Thymus (tissue), 11 donors: ENCODE measurements around the gene TGFA. TPM values are rescaled to one million over a fixed set of nuclear protein-coding genes. Genes with fewer than 3 reads are reported as not detected.

ENCODE experiments used
- DNase-seq, 9 donors: peaks; one replicate each; pipeline ENCODE4 v3.0.0-alpha.2; 2013; ENCODE audit warnings: low spot score in 9 of 9, low read depth in 6 of 9, missing footprints in 1 of 9
- H3K27ac ChIP-seq, 2 donors: one replicate each; pipeline ENCODE4 v1.5.1; 2013; ENCODE audit warnings: control low read depth in 1 of 2, low read depth in 1 of 2, low read length in 1 of 2, mild to moderate bottlenecking in 1 of 2, moderate library complexity in 1 of 2
- H3K27me3 ChIP-seq, 2 donors: one replicate each; pipeline ENCODE4 v1.5.1; 2013; ENCODE audit warnings: low read length in 1 of 2; ENCODE audit not compliant: control insufficient read depth in 2 of 2, insufficient read depth in 1 of 2
- H3K36me3 ChIP-seq, 2 donors: one replicate each; pipeline ENCODE4 v1.5.1; 2013; ENCODE audit warnings: low read length in 1 of 2, mild to moderate bottlenecking in 1 of 2, moderate library complexity in 1 of 2; ENCODE audit not compliant: control insufficient read depth in 2 of 2, insufficient read depth in 2 of 2
- H3K4me1 ChIP-seq, 2 donors: one replicate each; pipeline ENCODE4 v1.5.1; 2013; ENCODE audit warnings: low read length in 2 of 2; ENCODE audit not compliant: control insufficient read depth in 2 of 2, insufficient read depth in 2 of 2
- H3K4me3 ChIP-seq, 2 donors: one replicate each; pipeline ENCODE4 v1.5.1; 2013; ENCODE audit warnings: low read length in 2 of 2, control low read depth in 1 of 2, mild to moderate bottlenecking in 1 of 2
- H3K9me3 ChIP-seq, 2 donors: one replicate each; pipeline ENCODE4 v1.5.1; 2013; ENCODE audit warnings: low read length in 1 of 2, mild to moderate bottlenecking in 1 of 2; ENCODE audit not compliant: control insufficient read depth in 2 of 2, insufficient read depth in 1 of 2
- WGBS: extraction: QIAGEN DNeasy Blood & Tissue Kit; methylation state at CpG from one replicate; pipeline ENCODE4 v1.1.7; 2013; 5-methylcytosine and 5-hydroxymethylcytosine counted together
- polyA plus RNA-seq: library from polyadenylated mRNA; stranded (reverse); fragments of 200-250 nt; gene quantifications from one replicate; pipeline ENCODE4 v1.2.3, GENCODE V29; 2013
- total RNA-seq: library from RNA; stranded (reverse); fragments of 120-200 nt; gene quantifications from one replicate; pipeline ENCODE4 v1.2.4, GENCODE V29; 2013
- donor health status: healthy.

The TGFA gene
- total and polyA plus RNA-seq, 2 donors = 1.6 to 4.8 TPM

DNA sequence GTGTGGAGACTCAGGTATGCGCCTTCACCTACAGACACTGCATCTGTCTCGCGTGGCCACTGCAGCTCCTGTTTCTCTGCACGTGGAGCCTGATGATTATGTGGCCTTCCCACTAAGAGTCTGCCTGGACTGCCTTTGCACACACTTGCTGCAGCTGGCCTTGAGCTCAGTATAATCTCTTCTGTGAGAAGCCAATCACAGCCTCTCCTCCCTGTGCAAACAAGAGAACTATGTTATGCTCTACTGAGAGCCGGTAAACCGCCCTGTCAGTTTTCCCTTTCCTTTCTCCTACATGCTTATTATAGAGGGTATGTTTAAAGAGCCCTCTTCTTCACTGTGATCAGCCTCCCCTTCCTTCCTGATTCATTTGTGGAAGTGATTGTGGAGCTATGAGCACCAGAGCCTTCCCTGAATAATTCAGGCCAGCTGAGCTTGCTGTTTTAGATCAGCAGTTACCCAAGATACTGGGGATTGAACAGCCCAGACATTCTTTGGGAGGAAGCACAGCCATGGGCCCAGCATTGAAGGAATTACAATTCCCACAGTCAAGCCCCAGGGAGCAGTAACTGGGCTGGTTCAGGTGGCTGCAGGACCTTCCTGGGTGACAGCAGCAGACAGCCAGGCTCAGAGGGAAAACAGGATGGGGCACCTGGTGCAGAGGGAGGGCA is 3.7 kb upstream of the TGFA start:
- no peak overlapping the region for H3K4me3 ChIP-seq
- H3K27me3 ChIP-seq = peaks cover 19 to 33% of the 10 kb centered on the region in 2 donors
- DNase-seq = no peak
- H3K27ac ChIP-seq = no peak overlapping the region
- H3K4me1 ChIP-seq = peaks cover 12 to 22% of the 10 kb centered on the region in 2 donors
- H3K9me3 ChIP-seq = no peaks in the 10 kb centered on the region
- no peaks in the 10 kb centered on the region for H3K36me3 ChIP-seq
- 85% methylated on average over 6 of the region's 6 CpGs for WGBS

DNA sequence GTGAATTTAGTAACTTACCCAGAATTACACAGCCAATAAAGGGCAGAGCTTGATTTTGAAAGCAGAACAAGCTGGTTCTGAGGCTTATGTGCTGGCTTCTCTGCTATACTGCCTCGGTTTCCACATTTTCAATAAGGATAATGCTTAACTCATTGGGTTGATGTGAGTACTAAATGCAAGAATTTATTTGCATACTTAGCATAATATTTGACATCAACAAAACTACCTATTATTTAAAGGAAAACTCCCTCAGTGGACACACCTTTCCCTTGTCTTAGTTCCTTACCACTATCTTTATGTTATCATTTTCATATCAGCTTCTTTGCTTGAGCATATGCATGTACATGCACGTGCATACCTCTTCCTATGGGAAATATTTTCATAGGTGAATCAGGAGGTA is 3.0 kb upstream of the TGFA start:
- H3K27me3 ChIP-seq = peaks cover 25 to 40% of the 10 kb centered on the region in 2 donors
- no peaks in the 10 kb centered on the region for H3K36me3 ChIP-seq
- H3K4me3 ChIP-seq = no peak overlapping the region
- WGBS = 90% methylated on average over 2 of the region's 2 CpGs
- H3K4me1 ChIP-seq = peaks cover 12 to 22% of the 10 kb centered on the region in 2 donors
- no peak overlapping the region for H3K27ac ChIP-seq
- no peaks in the 10 kb centered on the region for H3K9me3 ChIP-seq
- DNase-seq = no peak

DNA sequence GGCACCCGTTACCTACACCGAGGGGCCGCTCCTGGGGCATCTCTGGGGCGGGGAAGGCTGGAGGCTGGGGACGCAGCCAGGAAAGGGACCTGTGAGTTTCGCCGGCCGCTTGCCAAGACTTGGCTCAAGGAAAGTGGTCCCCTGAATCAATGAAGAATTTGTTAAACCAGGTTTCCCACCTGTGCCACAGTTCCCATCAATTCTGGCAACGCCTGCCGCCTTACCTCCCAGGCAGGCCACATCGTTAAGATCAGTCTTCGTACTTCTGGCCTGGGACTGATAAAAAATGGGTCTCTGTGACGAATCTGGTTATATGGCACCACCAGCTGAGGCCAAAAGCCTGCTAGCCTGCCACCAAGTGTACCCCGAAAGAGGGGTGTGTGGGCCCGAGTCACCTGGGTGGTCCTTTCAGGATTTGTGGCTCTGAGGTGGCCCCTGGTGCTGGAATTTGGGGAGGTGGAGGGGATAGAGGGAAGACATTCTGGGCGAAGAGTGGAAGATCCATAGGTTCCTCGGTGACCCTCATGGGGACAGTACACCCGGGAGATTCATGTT is 789 bp upstream of the TGFA start:
- H3K4me1 ChIP-seq = peaks cover 12 to 22% of the 10 kb centered on the region in 2 donors
- DNase-seq = no peak

DNA sequence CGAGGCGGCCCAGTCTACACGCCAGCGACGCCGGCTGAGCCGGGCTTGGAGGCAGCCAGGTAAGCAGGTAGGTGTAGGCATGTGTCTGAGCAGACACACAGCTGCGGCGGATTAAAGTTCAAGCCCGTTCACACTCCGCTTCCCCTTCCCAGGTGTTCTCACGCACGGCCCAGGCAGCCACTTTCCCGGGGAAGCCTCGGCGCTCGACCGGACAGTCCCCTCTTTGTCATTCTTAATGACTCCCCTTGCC is 367 bp downstream of the TGFA start:
- H3K4me1 ChIP-seq = peaks cover 12 to 22% of the 10 kb centered on the region in 2 donors
- H3K36me3 ChIP-seq = no peaks in the 10 kb centered on the region
- H3K27me3 ChIP-seq = peaks cover 29 to 53% of the 10 kb centered on the region in 2 donors
- H3K4me3 ChIP-seq = peak overlapping the region; percentile 38 to 60
- H3K27ac ChIP-seq = no peak overlapping the region
- peak in 3 of 9 donors; percentile 7 to 56 (median 14) for DNase-seq
- H3K9me3 ChIP-seq = no peaks in the 10 kb centered on the region
- WGBS = under 1% methylated on average over 18 of the region's 18 CpGs

More for the DNA sequence above, 789 bp upstream of the TGFA start:
- Histone ChIP-seq H3K9me3 (no peaks in the 10 kb centered on the region), H3K36me3 (no peaks in the 10 kb centered on the region), H3K4me3 (peak overlapping the region; percentile 38 to 60), H3K27me3 (peaks cover 29 to 53% of the 10 kb centered on the region in 2 donors), H3K27ac (no peak overlapping the region)
- 31% methylated on average over 18 of the region's 18 CpGs for WGBS

DNA sequence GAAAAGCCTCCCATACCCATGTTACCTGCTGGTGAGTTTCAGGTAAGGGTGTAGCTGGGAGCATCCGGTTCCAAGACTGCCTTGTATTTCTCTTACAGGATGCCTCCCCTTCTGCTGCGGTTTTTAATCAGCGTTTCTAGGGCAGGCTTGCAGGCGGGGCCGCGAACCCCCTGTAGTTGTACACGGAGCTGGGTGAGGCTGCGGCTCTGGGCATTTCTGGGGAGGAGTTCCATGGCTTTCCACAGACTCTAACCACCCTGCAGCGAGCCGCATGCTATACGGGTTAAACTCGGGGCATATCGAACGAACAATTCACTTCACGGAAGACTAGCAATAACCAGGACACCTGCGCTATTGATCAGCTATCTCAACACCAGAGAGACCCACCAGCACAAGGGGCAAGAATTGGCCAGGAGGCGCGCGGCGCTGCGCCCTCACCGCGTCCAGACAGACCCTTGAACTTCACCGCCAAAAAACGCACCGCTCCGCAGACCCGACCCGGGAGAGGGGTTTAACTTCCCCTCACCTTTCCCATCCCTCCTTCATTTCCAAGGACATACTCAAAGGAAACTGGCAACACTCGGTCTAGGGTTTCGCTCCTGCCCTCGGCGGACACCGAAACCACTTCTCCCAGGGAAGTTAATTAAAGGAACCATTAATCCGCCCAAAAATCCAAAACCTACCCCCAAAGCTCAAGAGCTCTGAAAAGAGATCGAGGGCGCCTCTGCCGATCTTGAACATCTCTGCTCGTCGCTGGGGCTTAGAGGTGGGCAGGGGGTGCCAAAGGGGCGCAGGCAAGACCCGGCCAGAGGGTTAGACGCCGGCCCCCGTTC is 909 bp downstream of the TGFA start:
- H3K36me3 ChIP-seq = no peaks in the 10 kb centered on the region
- no peak overlapping the region for H3K27ac ChIP-seq
- 2% methylated on average over 45 of the region's 45 CpGs for WGBS
- no peaks in the 10 kb centered on the region for H3K9me3 ChIP-seq
- H3K4me3 ChIP-seq = peak overlapping the region; percentile 38 to 60
- DNase-seq = peak in 4 of 9 donors; percentile 12 to 32 (median 14)
- H3K27me3 ChIP-seq = peaks cover 29 to 53% of the 10 kb centered on the region in 2 donors
- peaks cover 12 to 22% of the 10 kb centered on the region in 2 donors for H3K4me1 ChIP-seq

DNA sequence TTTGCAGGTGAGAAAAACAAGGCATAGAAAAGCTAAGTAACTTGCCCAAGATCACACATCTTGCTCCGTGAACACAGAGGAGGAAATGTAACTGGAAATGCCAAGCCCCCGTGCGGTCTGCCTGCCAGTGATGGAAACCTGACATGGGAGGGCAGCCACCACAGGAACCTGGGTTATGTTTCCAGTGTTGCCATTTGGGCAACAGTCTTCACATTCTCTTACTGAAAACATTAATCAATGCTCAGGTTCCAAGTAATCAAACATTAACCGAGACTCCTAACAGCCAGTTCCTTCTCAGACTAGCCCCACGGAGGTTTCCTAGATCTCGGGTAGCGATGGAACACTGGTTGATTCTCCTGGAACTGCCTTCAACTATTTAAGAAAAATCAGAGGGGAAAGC is 2.5 kb downstream of the TGFA start:
- WGBS = 57% methylated on average over 7 of the region's 7 CpGs
- H3K4me1 ChIP-seq = peaks cover 12 to 22% of the 10 kb centered on the region in 2 donors
- no peaks in the 10 kb centered on the region for H3K9me3 ChIP-seq
- H3K4me3 ChIP-seq = no peak overlapping the region
- no peaks in the 10 kb centered on the region for H3K36me3 ChIP-seq
- peaks cover 29 to 51% of the 10 kb centered on the region in 2 donors for H3K27me3 ChIP-seq
- DNase-seq = no peak
- H3K27ac ChIP-seq = no peak overlapping the region

DNA sequence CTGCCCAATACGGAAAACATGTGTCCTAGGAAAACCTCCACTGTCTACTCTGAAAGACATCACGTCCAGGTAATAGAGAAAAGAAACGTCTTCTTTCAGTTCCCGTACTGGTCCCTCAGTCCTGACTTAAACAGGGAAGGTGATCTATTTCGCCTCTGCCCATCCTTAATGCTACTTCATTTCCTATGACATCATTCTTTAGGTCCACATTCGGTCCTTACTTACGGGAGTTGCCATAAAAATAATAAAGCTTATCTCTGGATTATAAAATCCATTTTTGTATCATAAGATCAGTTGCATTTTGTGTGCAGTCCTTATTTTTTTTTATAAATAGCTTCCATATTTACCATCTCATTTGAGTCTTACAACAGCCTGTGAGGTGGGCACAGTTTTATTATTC is 3.7 kb downstream of the TGFA start:
- Histone ChIP-seq H3K4me3 (no peak overlapping the region), H3K27me3 (peaks cover 29 to 46% of the 10 kb centered on the region in 2 donors), H3K36me3 (no peaks in the 10 kb centered on the region), H3K9me3 (no peaks in the 10 kb centered on the region), H3K27ac (no peak overlapping the region), H3K4me1 (peaks cover 11 to 20% of the 10 kb centered on the region in 2 donors)
- DNase-seq = no peak
- WGBS = 96% methylated on average over 7 of the region's 7 CpGs

DNA sequence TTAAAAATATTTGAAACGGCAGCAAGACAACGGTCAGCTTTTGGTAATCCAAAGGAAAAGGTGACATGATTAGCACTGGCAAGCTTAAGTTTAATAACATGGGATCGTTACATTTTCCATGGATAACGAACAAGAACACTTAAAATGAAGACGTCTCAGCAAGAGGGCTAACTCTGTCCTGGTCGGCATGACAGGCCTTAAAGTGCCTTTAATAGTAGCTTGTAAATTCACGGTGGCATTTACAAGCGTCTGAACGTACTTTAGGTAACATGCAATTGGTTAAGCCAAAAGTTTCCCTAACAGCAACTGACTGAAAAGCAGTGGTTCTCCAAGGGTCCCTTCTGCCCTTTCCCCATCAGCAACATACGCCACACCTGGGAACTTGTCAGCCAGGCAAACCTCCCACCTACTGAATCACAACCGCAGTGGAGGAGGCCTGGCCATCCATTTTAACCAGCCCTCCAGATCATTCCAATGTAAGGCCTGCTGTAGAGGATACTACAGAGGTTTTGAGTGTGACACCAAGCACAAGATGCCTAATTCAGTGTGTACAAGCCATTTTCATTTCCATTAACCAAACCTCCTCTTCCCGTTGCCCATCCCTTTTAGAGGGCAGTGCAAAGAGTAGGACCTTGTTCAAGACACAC is 4.4 kb downstream of the TGFA start:
- no peak for DNase-seq
- peaks cover 26 to 38% of the 10 kb centered on the region in 2 donors for H3K27me3 ChIP-seq
- H3K36me3 ChIP-seq = no peaks in the 10 kb centered on the region
- WGBS = 97% methylated on average over 12 of the region's 12 CpGs
- no peak overlapping the region for H3K4me3 ChIP-seq
- H3K27ac ChIP-seq = no peak overlapping the region
- H3K4me1 ChIP-seq = peaks cover 4 to 12% of the 10 kb centered on the region in 2 donors
- no peaks in the 10 kb centered on the region for H3K9me3 ChIP-seq

DNA sequence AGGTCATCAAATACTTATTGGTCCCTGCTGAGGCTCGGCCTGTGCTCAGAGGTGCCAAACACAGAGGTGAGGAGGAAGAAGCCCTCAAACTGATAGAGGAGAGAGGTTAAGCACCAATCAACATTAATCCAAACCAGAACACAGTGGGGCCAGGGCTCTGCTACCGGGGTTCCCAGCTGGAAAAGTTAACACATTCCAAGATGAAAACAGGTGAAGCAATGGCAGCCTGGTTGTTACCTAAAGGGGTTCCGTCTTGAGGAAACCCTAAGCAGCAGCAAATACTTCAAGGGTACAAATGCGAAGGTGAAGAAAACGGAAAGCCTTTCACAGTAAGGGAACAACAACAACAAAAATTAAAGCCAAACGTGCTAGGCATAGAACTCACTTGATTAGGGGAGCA is 5.4 kb downstream of the TGFA start:
- Histone ChIP-seq H3K4me1 (peaks cover 4 to 9% of the 10 kb centered on the region in 2 donors), H3K27ac (no peak overlapping the region), H3K36me3 (no peaks in the 10 kb centered on the region), H3K4me3 (no peak overlapping the region), H3K9me3 (no peaks in the 10 kb centered on the region), H3K27me3 (peaks cover 17 to 29% of the 10 kb centered on the region in 2 donors)
- 96% methylated on average over 6 of the region's 6 CpGs for WGBS
- no peak for DNase-seq
